ENCODE measurements around the gene IL1RL2.
A peak's percentile ranks its signal among the peaks of the same experiment; 100 is the strongest.

Gene IL1RL2

GRCh38 chr2:102233132-102233884 lies 46.5 kb downstream of the IL1RL2 start:
- TF ChIP-seq EZH2phosphoT487 (IDR thresholded peaks at IDR 0.05; ENCODE audit: low read length) = no peak
- TF ChIP-seq EZH2 (optimal IDR thresholded peaks at IDR 0.05; ENCODE audit: low read depth, low read length) = no peak
- no peak for TF ChIP-seq CTCF (IDR thresholded peaks at IDR 0.05; ENCODE audit: low read length)
- DNase-seq = no peak
- H3K27ac ChIP-seq (ENCODE audit: low read length) = no peak overlapping the region

GRCh38 chr2:102235042-102235473 lies 48.2 kb downstream of the IL1RL2 start:
- H3K9ac ChIP-seq (ENCODE audit: low read length) = no peak overlapping the region
- H3K4me2 ChIP-seq (ENCODE audit: low read depth, low read length) = no peak overlapping the region
- H3K4me3 ChIP-seq (ENCODE audit: low read length) = no peak overlapping the region
- no peak overlapping the region for H3K27ac ChIP-seq (ENCODE audit: low read length)
- H3K79me2 ChIP-seq (ENCODE audit: low read length) = no peaks in the 10 kb centered on the region
- H3F3A ChIP-seq (ENCODE audit: insufficient read depth, low read length) = no peaks in the 10 kb centered on the region
- no peaks in the 10 kb centered on the region for H3K9me3 ChIP-seq (replicated peaks; ENCODE audit: insufficient read depth, low read length)
- H3K27me3 ChIP-seq (replicated peaks; ENCODE audit: insufficient read depth, low read length) = no peaks in the 10 kb centered on the region
- DNase-seq = no peak
- H3K4me1 ChIP-seq (ENCODE audit: low read length) = no peaks in the 10 kb centered on the region
- H3K9me2 ChIP-seq (replicated peaks; ENCODE audit: insufficient read depth, low read length) = no peaks in the 10 kb centered on the region
- TF ChIP-seq EZH2phosphoT487 (IDR thresholded peaks at IDR 0.05; ENCODE audit: low read length) (no peak), EZH2 (optimal IDR thresholded peaks at IDR 0.05; ENCODE audit: low read depth, low read length) (no peak), CTCF (IDR thresholded peaks at IDR 0.05; ENCODE audit: low read length) (no peak)
- no peaks in the 10 kb centered on the region for H4K20me1 ChIP-seq (ENCODE audit: insufficient read depth, low read length)
- H2AFZ ChIP-seq (ENCODE audit: low read length) = no peak overlapping the region
- H3K36me3 ChIP-seq (replicated peaks; ENCODE audit: insufficient read depth, low read length) = no peaks in the 10 kb centered on the region

More at GRCh38 chr2:102233132-102233884, 46.5 kb downstream of the IL1RL2 start:
- no peaks in the 10 kb centered on the region for H4K20me1 ChIP-seq (ENCODE audit: insufficient read depth, low read length)
- no peaks in the 10 kb centered on the region for H3F3A ChIP-seq (ENCODE audit: insufficient read depth, low read length)
- no peaks in the 10 kb centered on the region for H3K9me3 ChIP-seq (replicated peaks; ENCODE audit: insufficient read depth, low read length)
- no peak overlapping the region for H3K4me2 ChIP-seq (ENCODE audit: low read depth, low read length)
- H3K36me3 ChIP-seq (replicated peaks; ENCODE audit: insufficient read depth, low read length) = no peaks in the 10 kb centered on the region
- H3K4me3 ChIP-seq (ENCODE audit: low read length) = no peak overlapping the region
- no peaks in the 10 kb centered on the region for H3K27me3 ChIP-seq (replicated peaks; ENCODE audit: insufficient read depth, low read length)
- no peaks in the 10 kb centered on the region for H3K9me2 ChIP-seq (replicated peaks; ENCODE audit: insufficient read depth, low read length)
- H2AFZ ChIP-seq (ENCODE audit: low read length) = no peak overlapping the region
- no peaks in the 10 kb centered on the region for H3K79me2 ChIP-seq (ENCODE audit: low read length)
- H3K9ac ChIP-seq (ENCODE audit: low read length) = no peak overlapping the region
- no peaks in the 10 kb centered on the region for H3K4me1 ChIP-seq (ENCODE audit: low read length)

- no peak overlapping the region for H3K4me2 ChIP-seq (ENCODE audit: low read depth, low read length)
- no peaks in the 10 kb centered on the region for H3K27me3 ChIP-seq (replicated peaks; ENCODE audit: insufficient read depth, low read length)
- no peak overlapping the region for H3K27ac ChIP-seq (ENCODE audit: low read length)
- TF ChIP-seq EZH2phosphoT487 (IDR thresholded peaks at IDR 0.05; ENCODE audit: low read length) = no peak
- peak; percentile 28 for TF ChIP-seq CTCF (IDR thresholded peaks at IDR 0.05; ENCODE audit: low read length)
- no peak overlapping the region for H3K4me3 ChIP-seq (ENCODE audit: low read length)
- no peak for DNase-seq
- no peaks in the 10 kb centered on the region for H3F3A ChIP-seq (ENCODE audit: insufficient read depth, low read length)
- H2AFZ ChIP-seq (ENCODE audit: low read length) = no peak overlapping the region
- no peaks in the 10 kb centered on the region for H3K9me2 ChIP-seq (replicated peaks; ENCODE audit: insufficient read depth, low read length)
- H4K20me1 ChIP-seq (ENCODE audit: insufficient read depth, low read length) = no peaks in the 10 kb centered on the region
- no peaks in the 10 kb centered on the region for H3K79me2 ChIP-seq (ENCODE audit: low read length)
- H3K9ac ChIP-seq (ENCODE audit: low read length) = no peak overlapping the region
- H3K4me1 ChIP-seq (ENCODE audit: low read length) = peaks cover 4% of the 10 kb centered on the region
- no peaks in the 10 kb centered on the region for H3K36me3 ChIP-seq (replicated peaks; ENCODE audit: insufficient read depth, low read length)
- no peaks in the 10 kb centered on the region for H3K9me3 ChIP-seq (replicated peaks; ENCODE audit: insufficient read depth, low read length)
These were observed 48.7 kb downstream of the IL1RL2 start for GRCh38 chr2:102235491-102235890.
